H9 (cell line): Measurements from ENCODE around the gene MAPK8. TPM values are rescaled to one million over a fixed set of nuclear protein-coding genes. Genes with fewer than 3 reads are reported as not detected.

ENCODE experiments used
- DNase-seq: peaks from one replicate; pipeline ENCODE4 v3.0.0-alpha.2; 2017
- H2AFZ ChIP-seq: one replicate; pipeline ENCODE4 v1.6.1; 2013; ENCODE audit warnings: mild to moderate bottlenecking, low read length, control low read depth, moderate library complexity
- H2AK5ac ChIP-seq: 2 replicates; pipeline ENCODE4 v1.6.1; 2013; ENCODE audit warnings: low read length, control low read depth, mixed read lengths; ENCODE audit not compliant: insufficient read length
- H2BK120ac ChIP-seq: one replicate; pipeline ENCODE4 v1.6.1; 2013; ENCODE audit warnings: low read depth, mild to moderate bottlenecking, low read length, control low read depth, inconsistent platforms; ENCODE audit not compliant: poor library complexity, severe bottlenecking
- H2BK12ac ChIP-seq: 2 replicates; pipeline ENCODE4 v1.6.1; 2013; ENCODE audit warnings: low read length, control low read depth, mixed read lengths, low read depth; ENCODE audit not compliant: insufficient read length
- H2BK15ac ChIP-seq: 2 replicates; pipeline ENCODE4 v1.6.1; 2013; ENCODE audit warnings: low read depth, low read length, control low read depth
- H2BK20ac ChIP-seq: one replicate; pipeline ENCODE4 v1.6.1; 2013; ENCODE audit warnings: low read depth, mild to moderate bottlenecking, low read length, control low read depth, inconsistent platforms; ENCODE audit not compliant: poor library complexity, severe bottlenecking
- H2BK5ac ChIP-seq: 2 replicates; pipeline ENCODE4 v1.6.1; 2013; ENCODE audit warnings: low read length, control low read depth, mixed read lengths; ENCODE audit not compliant: insufficient read length
- H3K14ac ChIP-seq: 2 replicates; pipeline ENCODE4 v1.6.1; 2013; ENCODE audit warnings: low read length, control low read depth; ENCODE audit not compliant: insufficient read depth
- H3K18ac ChIP-seq: 2 replicates; pipeline ENCODE4 v1.6.1; 2013; ENCODE audit warnings: low read depth, mild to moderate bottlenecking, mixed read lengths, low read length, control low read depth; ENCODE audit not compliant: insufficient read length
- H3K23ac ChIP-seq: 2 replicates; pipeline ENCODE4 v1.6.1; 2013; ENCODE audit warnings: low read length, control low read depth, mixed read lengths, low read depth; ENCODE audit not compliant: insufficient read length
- H3K23me2 ChIP-seq: 2 replicates; pipeline ENCODE4 v1.6.1; 2013; ENCODE audit warnings: low read depth, mild to moderate bottlenecking, mixed read lengths, low read length, control low read depth; ENCODE audit not compliant: insufficient read length, poor library complexity, severe bottlenecking
- H3K27ac ChIP-seq: 2 replicates; pipeline ENCODE4 v1.5.1; 2013; ENCODE audit warnings: low read length, control low read depth, mixed read lengths, low read depth; ENCODE audit not compliant: insufficient read length
- H3K27me3 ChIP-seq: 2 replicates; pipeline ENCODE4 v1.6.1; 2013; ENCODE audit warnings: low read length, control low read depth, inconsistent platforms; ENCODE audit not compliant: insufficient read depth
- H3K4ac ChIP-seq: 2 replicates; pipeline ENCODE4 v1.6.1; 2013; ENCODE audit warnings: low read depth, mild to moderate bottlenecking, control low read depth, inconsistent platforms, low read length, moderate library complexity
- H3K4me1 ChIP-seq: 2 replicates; pipeline ENCODE4 v1.6.1; 2013; ENCODE audit warnings: low read length, control low read depth, inconsistent platforms; ENCODE audit not compliant: insufficient read depth
- H3K4me2 ChIP-seq: 2 replicates; pipeline ENCODE4 v1.6.1; 2013; ENCODE audit warnings: low read length, control low read depth, mixed read lengths; ENCODE audit not compliant: insufficient read length, insufficient read depth
- H3K56ac ChIP-seq: 2 replicates; pipeline ENCODE4 v1.6.1; 2013; ENCODE audit warnings: low read depth, mild to moderate bottlenecking, mixed read lengths, low read length, control low read depth; ENCODE audit not compliant: insufficient read length
- H3K79me1 ChIP-seq: 2 replicates; pipeline ENCODE4 v1.6.1; 2013; ENCODE audit warnings: low read depth, mild to moderate bottlenecking, moderate library complexity, low read length, control low read depth, inconsistent platforms; ENCODE audit not compliant: insufficient read depth, poor library complexity, severe bottlenecking
- H3K79me2 ChIP-seq: 2 replicates; pipeline ENCODE4 v1.6.1; 2013; ENCODE audit warnings: low read length, control low read depth, inconsistent platforms; ENCODE audit not compliant: insufficient read depth
- H3K9ac ChIP-seq: 2 replicates; pipeline ENCODE4 v1.6.1; 2013; ENCODE audit warnings: low read length, control low read depth, mixed read lengths; ENCODE audit not compliant: insufficient read length; ENCODE audit errors: extremely low read depth
- H3K9me3 ChIP-seq: one replicate; pipeline ENCODE4 v1.6.1; 2013; ENCODE audit warnings: low read depth, low read length, inconsistent platforms; ENCODE audit not compliant: control insufficient read depth
- H3T11ph ChIP-seq: one replicate; pipeline ENCODE4 v1.6.1; 2013; ENCODE audit warnings: mild to moderate bottlenecking, low read length, control low read depth, inconsistent platforms
- H4K20me1 ChIP-seq: one replicate; pipeline ENCODE4 v1.6.1; 2013; ENCODE audit not compliant: control insufficient read depth, insufficient read length, insufficient read depth
- H4K5ac ChIP-seq: 2 replicates; pipeline ENCODE4 v1.6.1; 2013; ENCODE audit warnings: low read depth, mild to moderate bottlenecking, mixed read lengths, low read length, control low read depth; ENCODE audit not compliant: insufficient read length
- H4K8ac ChIP-seq: replicated peaks from 2 replicates; pipeline ENCODE4 v1.6.1; 2013; ENCODE audit warnings: low read length, control low read depth, mixed read lengths, low read depth; ENCODE audit not compliant: insufficient read length
- H4K91ac ChIP-seq: 2 replicates; pipeline ENCODE4 v1.6.1; 2013; ENCODE audit warnings: low read depth, mild to moderate bottlenecking, moderate library complexity, mixed read lengths, low read length, control low read depth; ENCODE audit not compliant: insufficient read length
- H3K27ac Mint-ChIP-seq, 3 experiments: 2 replicates in 2 of 3; 3 replicates in 1 of 3; pipeline ENCODE4 v1.8.0; 2020 to 2021; ENCODE audit warnings: mixed read lengths in 3 of 3, mild to moderate bottlenecking in 1 of 3, moderate library complexity in 1 of 3
- H3K27me3 Mint-ChIP-seq: 2 replicates; pipeline ENCODE4 v1.8.0; 2021; ENCODE audit warnings: low read depth, mild to moderate bottlenecking, moderate library complexity, mixed read lengths
- H3K36me3 Mint-ChIP-seq, 3 experiments: 2 replicates in 2 of 3; 3 replicates in 1 of 3; pipeline ENCODE4 v1.8.0; 2020 to 2021; ENCODE audit warnings: low read depth in 3 of 3, mixed read lengths in 3 of 3; ENCODE audit not compliant: insufficient read depth in 1 of 3
- H3K4me1 Mint-ChIP-seq, 2 experiments: 2 replicates each; pipeline ENCODE4 v1.8.0; 2020; ENCODE audit warnings: mixed read lengths in 2 of 2
- H3K4me3 Mint-ChIP-seq, 2 experiments: 2 replicates in 1 of 2; 3 replicates in 1 of 2; pipeline ENCODE4 v1.8.0; 2020 to 2021; ENCODE audit warnings: mild to moderate bottlenecking in 2 of 2, mixed read lengths in 2 of 2, moderate library complexity in 1 of 2
- H3K9me3 Mint-ChIP-seq, 2 experiments: 2 replicates in 1 of 2; 3 replicates in 1 of 2; pipeline ENCODE4 v1.8.0; 2020; ENCODE audit warnings: mild to moderate bottlenecking in 2 of 2, mixed read lengths in 2 of 2, moderate library complexity in 1 of 2
- CTCF ChIP-seq: fragments of 200-600 bp; sonication (generic); conservative IDR thresholded peaks from 3 replicates; pipeline ENCODE4 v1.8.0; 2021; ENCODE audit warnings: antibody characterized with exemption, mild to moderate bottlenecking
- WGBS: extraction: QIAGEN DNeasy Blood & Tissue Kit; methylation state at CpG from one replicate; pipeline ENCODE4 v1.1.7; 2013; ENCODE audit warnings: missing lambda C conversion rate, low lambda C conversion rate, mixed read lengths; ENCODE audit not compliant: insufficient read length; ENCODE audit errors: extremely low coverage; 5-methylcytosine and 5-hydroxymethylcytosine counted together
- total RNA-seq: library from RNA; stranded (reverse); gene quantifications from 2 replicates; pipeline ENCODE4 v1.2.1, GENCODE V29; 2021

Gene MAPK8
- total RNA-seq, 1 experiment from 2014 or later, result 52.0 TPM

- Histone ChIP-seq H4K91ac (no peak overlapping the region), H3K79me2 (no peaks in the 10 kb centered on the region), H2AFZ (no peak overlapping the region), H3K4me1 (no peaks in the 10 kb centered on the region), H4K5ac (no peak overlapping the region), H2BK20ac (no peak overlapping the region), H3K27ac (no peak overlapping the region), H4K8ac (no peak overlapping the region), H2AK5ac (no peak overlapping the region), H3K9me3 (no peaks in the 10 kb centered on the region), H3K56ac (no peak overlapping the region), H3K4me2 (no peak overlapping the region), H3K79me1 (no peaks in the 10 kb centered on the region), H3K9ac (no peak overlapping the region), H3K23ac (no peak overlapping the region), H3T11ph (no peak overlapping the region), H3K18ac (no peak overlapping the region), H2BK5ac (no peak overlapping the region), H3K14ac (no peak overlapping the region), H2BK120ac (no peak overlapping the region), H2BK12ac (no peak overlapping the region), H2BK15ac (no peak overlapping the region), H4K20me1 (no peaks in the 10 kb centered on the region), H3K23me2 (no peaks in the 10 kb centered on the region), H3K27me3 (no peaks in the 10 kb centered on the region), H3K4ac (no peak overlapping the region)
- DNase-seq, result no peak
- H3K27ac Mint-ChIP-seq, result no peak overlapping the region
- peaks cover 2 to 7% (median 2%) of the 10 kb centered on the region in 3 experiments; a peak in 5 of 7 replicates for H3K36me3 Mint-ChIP-seq
- H3K9me3 Mint-ChIP-seq, result no peaks in the 10 kb centered on the region
- no peak overlapping the region for H3K4me3 Mint-ChIP-seq
- no peaks in the 10 kb centered on the region for H3K27me3 Mint-ChIP-seq
- H3K4me1 Mint-ChIP-seq, result peaks cover 22 to 23% of the 10 kb centered on the region in 2 experiments
- no CpG with 5 or more reads among the region's 7 CpGs for WGBS
- no peak for TF ChIP-seq CTCF
These were observed 140.3 kb downstream of the MAPK8 start for GRCh38 chr10:48446785-48447184.
